GM10248 (cell line): ENCODE data around the gene JOSD2.

ENCODE experiments used
- CTCF ChIA-PET: fragments of 300-600 bp; sonication (Branson Sonifier 250); formaldehyde crosslinking; extraction: SDS; loops from one replicate; lab custom pipeline; 2021; ENCODE audit warnings: antibody characterized with exemption; lab: Yijun Ruan, JAX
- POLR2A ChIA-PET: fragments of 350-650 bp; sonication (Branson Sonifier 250); formaldehyde crosslinking; extraction: SDS; loops from one replicate; lab custom pipeline; 2020; ENCODE audit warnings: antibody characterized with exemption; lab: Yijun Ruan, JAX
- DNase-seq: peaks from one replicate; pipeline ENCODE4 v3.0.0; 2012; ENCODE audit errors: extremely low spot score
- TF ChIP-seq, protein P1 (sequence below): IDR thresholded peaks from 2 replicates; pipeline ENCODE4 v1.5.1; 2012; ENCODE audit warnings: mild to moderate bottlenecking, low read depth; ENCODE audit errors: extremely low read depth, missing control alignments, control extremely low read depth

Gene JOSD2

DNA sequence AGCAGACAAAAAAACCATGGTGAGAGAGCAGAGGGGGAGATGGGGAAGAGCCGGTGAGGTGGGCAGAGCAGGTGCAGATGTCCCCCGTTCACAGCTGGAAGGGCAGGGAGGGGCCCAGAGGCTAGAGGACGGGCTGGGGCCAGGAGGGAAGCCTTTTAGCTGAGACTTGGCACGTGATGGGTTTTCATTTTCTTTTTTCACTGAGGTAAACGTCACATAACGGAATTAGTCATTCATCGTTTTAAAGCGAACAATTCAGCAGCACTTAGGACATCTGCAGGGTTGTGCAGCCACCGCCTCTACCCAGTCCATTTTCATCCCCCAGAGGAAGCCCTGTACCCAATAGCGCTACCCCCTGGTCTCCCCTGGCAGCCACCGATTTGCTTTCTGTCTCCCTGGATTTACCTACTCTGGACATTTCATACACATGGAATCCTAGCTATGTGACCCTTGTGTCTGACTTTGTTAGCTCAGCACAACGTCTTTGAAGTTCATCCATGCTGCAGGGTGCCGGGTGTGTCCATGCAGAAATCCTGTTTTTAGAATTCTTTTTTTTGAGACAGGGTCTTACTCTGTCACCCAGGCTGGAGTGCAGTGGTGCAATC is 50.7 kb downstream of the JOSD2 start:
- TF ChIP-seq, protein P1, sequence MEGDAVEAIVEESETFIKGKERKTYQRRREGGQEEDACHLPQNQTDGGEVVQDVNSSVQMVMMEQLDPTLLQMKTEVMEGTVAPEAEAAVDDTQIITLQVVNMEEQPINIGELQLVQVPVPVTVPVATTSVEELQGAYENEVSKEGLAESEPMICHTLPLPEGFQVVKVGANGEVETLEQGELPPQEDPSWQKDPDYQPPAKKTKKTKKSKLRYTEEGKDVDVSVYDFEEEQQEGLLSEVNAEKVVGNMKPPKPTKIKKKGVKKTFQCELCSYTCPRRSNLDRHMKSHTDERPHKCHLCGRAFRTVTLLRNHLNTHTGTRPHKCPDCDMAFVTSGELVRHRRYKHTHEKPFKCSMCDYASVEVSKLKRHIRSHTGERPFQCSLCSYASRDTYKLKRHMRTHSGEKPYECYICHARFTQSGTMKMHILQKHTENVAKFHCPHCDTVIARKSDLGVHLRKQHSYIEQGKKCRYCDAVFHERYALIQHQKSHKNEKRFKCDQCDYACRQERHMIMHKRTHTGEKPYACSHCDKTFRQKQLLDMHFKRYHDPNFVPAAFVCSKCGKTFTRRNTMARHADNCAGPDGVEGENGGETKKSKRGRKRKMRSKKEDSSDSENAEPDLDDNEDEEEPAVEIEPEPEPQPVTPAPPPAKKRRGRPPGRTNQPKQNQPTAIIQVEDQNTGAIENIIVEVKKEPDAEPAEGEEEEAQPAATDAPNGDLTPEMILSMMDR: peak; percentile 21
- ChIA-PET POLR2A (interaction anchor here (0.5 to 0.9 kb wide), 4 partner anchors 42 to 521 kb away, joined by 3 to 4 read pairs (median 3); partner anchors contain the start of gene SPIB), CTCF (interaction anchor here (0.7 to 4.2 kb wide), 38 partner anchors 9 to 143 kb away, joined by 3 to 37 read pairs (median 5); partner anchors contain the start of genes JOSD2, KCNC3, NR1H2 and SPIB)
- peak; percentile 87 for DNase-seq

DNA sequence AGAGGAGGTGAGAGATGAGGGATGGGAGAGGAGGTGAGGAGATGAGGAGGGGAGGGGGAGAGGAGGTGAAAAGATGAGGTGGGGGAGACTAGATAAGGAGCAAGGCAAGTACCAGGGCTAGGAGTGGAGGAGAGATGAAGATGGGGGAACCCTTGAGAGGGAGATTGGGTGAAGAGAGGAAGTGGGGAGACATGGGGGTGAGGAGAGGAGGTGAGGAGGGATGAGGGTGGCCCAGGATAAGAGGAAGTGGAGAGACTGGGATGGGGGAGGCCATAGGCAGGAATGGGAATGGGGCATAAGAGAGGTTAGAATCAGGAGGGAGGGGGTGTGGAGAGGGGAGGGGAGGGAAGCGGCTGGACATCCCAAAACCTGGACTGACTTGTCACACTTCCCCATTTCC is 51.4 kb downstream of the JOSD2 start:
- POLR2A ChIA-PET: interaction anchor here (0.6 to 0.9 kb wide), 2 partner anchors 41 to 521 kb away, joined by 3 to 4 read pairs; partner anchors contain the start of gene SPIB
- CTCF ChIA-PET: interaction anchor here (0.8 to 4.2 kb wide), 21 partner anchors 9 to 131 kb away, joined by 3 to 37 read pairs (median 6); partner anchors contain the start of genes JOSD2 and KCNC3
- DNase-seq: no peak
- TF ChIP-seq, protein P1: no peak

DNA sequence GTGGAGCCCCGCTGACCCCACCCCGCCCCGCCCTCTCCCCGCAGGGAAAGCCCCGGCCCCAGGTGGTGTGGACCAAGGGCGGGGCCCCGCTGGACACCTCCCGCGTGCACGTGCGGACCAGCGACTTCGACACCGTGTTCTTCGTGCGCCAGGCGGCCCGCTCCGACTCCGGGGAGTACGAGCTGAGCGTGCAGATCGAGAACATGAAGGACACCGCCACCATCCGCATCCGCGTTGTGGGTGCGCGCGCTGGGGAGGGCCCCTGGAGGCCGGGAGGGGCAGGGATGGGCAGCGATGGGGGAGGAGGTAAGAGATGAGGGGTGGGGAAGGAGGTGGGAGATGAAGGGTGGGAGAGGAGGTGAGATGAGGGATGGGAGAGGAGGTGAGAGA is 51.9 kb downstream of the JOSD2 start:
- TF ChIP-seq, protein P1: no peak
- ChIA-PET POLR2A (interaction anchor here (0.6 kb wide), 1 partner anchor 346 kb away, joined by 5 read pairs; no protein-coding TSS in a partner anchor), CTCF (interaction anchor here (1.4 kb wide), 1 partner anchor 90 kb away, joined by 4 read pairs; no protein-coding TSS in a partner anchor)
- DNase-seq: no peak

DNA sequence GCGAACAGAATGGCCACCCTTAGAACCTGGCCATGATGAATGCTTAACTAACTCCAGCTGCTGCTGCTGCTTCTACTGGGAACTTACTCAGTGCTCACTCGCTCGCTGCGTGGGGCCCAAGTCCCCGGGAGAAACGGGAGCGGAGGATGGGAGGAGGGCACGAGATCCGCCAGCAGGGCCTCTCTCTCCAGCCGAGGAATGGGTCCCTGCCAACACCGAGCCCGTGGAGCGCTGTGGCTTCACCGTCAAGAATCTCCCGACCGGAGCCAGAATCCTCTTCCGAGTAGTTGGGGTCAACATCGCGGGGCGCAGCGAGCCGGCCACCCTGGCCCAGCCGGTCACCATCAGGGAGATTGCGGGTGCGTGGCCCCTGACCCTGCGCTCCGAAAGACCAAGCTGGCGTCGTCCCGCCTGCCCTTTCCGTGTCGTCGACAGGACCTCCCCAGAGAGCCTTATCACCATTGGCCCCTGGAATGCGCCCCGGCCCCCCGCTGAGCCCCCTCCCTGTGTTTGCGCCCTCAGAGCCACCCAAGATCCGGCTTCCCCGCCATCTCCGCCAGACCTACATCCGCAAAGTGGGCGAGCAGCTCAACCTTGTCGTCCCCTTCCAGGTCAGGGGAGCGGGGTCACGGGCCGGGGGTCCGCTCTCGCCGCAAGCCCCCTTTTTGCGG is 52.5 kb downstream of the JOSD2 start:
- ChIA-PET POLR2A (interaction anchor here (0.6 kb wide), 1 partner anchor 346 kb away, joined by 5 read pairs; no protein-coding TSS in a partner anchor), CTCF (interaction anchor here (1.4 kb wide), 1 partner anchor 89 kb away, joined by 4 read pairs; no protein-coding TSS in a partner anchor)
- no peak for DNase-seq
- TF ChIP-seq, protein P1: no peak

DNA sequence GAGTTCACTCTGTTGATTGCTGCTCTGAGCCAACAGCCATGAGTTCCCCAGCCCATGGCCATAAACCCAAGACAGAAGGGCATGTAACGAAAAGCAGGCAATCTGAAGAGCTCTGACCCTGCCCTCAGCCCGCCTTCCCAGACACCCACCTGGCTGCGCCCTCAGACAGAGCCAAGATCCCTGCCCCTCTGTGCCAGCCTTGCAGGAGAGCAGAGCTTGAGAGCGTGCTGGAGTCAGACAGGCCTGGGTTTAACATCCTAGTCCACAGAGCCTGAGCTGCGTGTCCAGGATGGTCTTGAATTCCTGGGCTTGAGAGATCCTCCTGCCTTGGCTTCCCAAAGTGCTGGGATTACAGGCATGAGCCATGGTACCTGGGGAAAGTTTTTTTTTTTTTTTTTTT is 53.7 kb downstream of the JOSD2 start:
- DNase-seq: no peak
- ChIA-PET CTCF (interaction anchor here (1.2 to 1.5 kb wide), 4 partner anchors 9 to 464 kb away, joined by 3 to 7 read pairs (median 4); no protein-coding TSS in a partner anchor), POLR2A (no interaction called here)
- TF ChIP-seq, protein P1: no peak
